Ovary (tissue), 9 donors: ENCODE data around the gene GCGR. TPM values are rescaled to one million over a fixed set of nuclear protein-coding genes. Genes with fewer than 3 reads are reported as not detected.

Experiments
- DNase-seq, 5 donors: peaks; one replicate each; pipeline ENCODE4 v3.0.0-alpha.2; 2019 to 2020
- H3K27ac ChIP-seq, 2 donors: fragments of 200-600 bp; one replicate each; pipeline versions ENCODE4 v1.5.1 to v1.8.0; 2019 to 2022
- H3K27me3 ChIP-seq: fragments of 200-600 bp; one replicate; pipeline ENCODE4 v1.8.0; 2022
- H3K36me3 ChIP-seq: fragments of 200-600 bp; sonication (generic); one replicate; pipeline ENCODE4 v1.5.1; 2019
- H3K4me1 ChIP-seq: one replicate; pipeline ENCODE4 v1.8.1; 2013; ENCODE audit warnings: mild to moderate bottlenecking, moderate library complexity; ENCODE audit not compliant: insufficient read depth
- H3K4me3 ChIP-seq: fragments of 200-600 bp; sonication (generic); one replicate; pipeline ENCODE4 v1.5.1; 2017
- H3K9me3 ChIP-seq, 2 donors: fragments of 200-600 bp in 1 of 2; sonication (generic) in 1 of 2; one replicate each; pipeline versions ENCODE4 v1.5.1 to v1.8.1; 2013 to 2019; ENCODE audit warnings: mild to moderate bottlenecking in 1 of 2, moderate library complexity in 1 of 2
- EP300 ChIP-seq: sonication (generic); formaldehyde crosslinking; IDR thresholded peaks from one replicate; pipeline ENCODE4 v1.6.1; 2017; ENCODE audit warnings: antibody characterized with exemption
- POLR2A ChIP-seq: fragments of 450-650 bp; IDR thresholded peaks from one replicate; pipeline ENCODE4 v1.6.1; 2017; ENCODE audit warnings: antibody characterized with exemption, mild to moderate bottlenecking, moderate library complexity
- WGBS, 3 donors: extraction: QIAGEN DNeasy Blood & Tissue Kit in 1 of 3; methylation state at CpG; one replicate each; pipeline versions ENCODE4 v1.1.5 to v1.1.7; 2013 to 2017; 5-methylcytosine and 5-hydroxymethylcytosine counted together
- intact Hi-C, 4 donors: fragments of 100-400 bp; cut with DNase I; formaldehyde crosslinking; loops; one replicate each; pipeline versions ENCODE4 v1.11.0 to v1.15.1; 2022 to 2023
- polyA plus RNA-seq, 2 donors: library from polyadenylated mRNA; stranded (reverse); fragments of 200-250 nt in 1 of 2; fragments of 350-450 nt in 1 of 2; fragmentation: Illumina TruSeq in 1 of 2; extraction: RNeasy Lipid Tissue Mini Kit (QIAGEN cat#74804) in 1 of 2; gene quantifications; one replicate each; pipeline ENCODE4 v1.2.3, GENCODE V29; 2013 to 2014
- total RNA-seq, 7 donors: library from RNA; depleted of rRNA in 2 of 7; stranded (reverse); fragments of >200 nt in 2 of 7; fragmentation: NEBNext Ultra II Directional in 3 of 7; extraction: Animal tissue kit (Norgen Biotek cat#: 25700) in 3 of 7; gene quantifications; one replicate each; pipeline versions ENCODE4 v1.1.0 to v1.2.4, GENCODE V29; 2016 to 2023
- TF ChIP-seq, protein P1 (sequence below), 3 donors: fragments of 450-650 bp in 2 of 3; fragments of 200-600 bp in 1 of 3; IDR thresholded peaks; one replicate each; pipeline versions ENCODE4 v1.5.1 to v1.8.0; 2016 to 2022; ENCODE audit warnings: antibody characterized with exemption in 3 of 3, mild to moderate bottlenecking in 1 of 3
- donor health status: DM: no; HTN: no; CAD: no; lungs with moderate emphysema.
- donor health status: DM: no; HTN: no; CAD: no.
- donor health status: Bipolar disorder and iron deficiency.
- donor health status: DM: yes; HTN: yes; CAD: no.
- donor health status: DM: no; HTN: no; CAD: no.
- donor health status: DM: yes; HTN: yes; CAD: no.

Gene GCGR
- total and polyA plus RNA-seq, 9 donors = not detected

DNA sequence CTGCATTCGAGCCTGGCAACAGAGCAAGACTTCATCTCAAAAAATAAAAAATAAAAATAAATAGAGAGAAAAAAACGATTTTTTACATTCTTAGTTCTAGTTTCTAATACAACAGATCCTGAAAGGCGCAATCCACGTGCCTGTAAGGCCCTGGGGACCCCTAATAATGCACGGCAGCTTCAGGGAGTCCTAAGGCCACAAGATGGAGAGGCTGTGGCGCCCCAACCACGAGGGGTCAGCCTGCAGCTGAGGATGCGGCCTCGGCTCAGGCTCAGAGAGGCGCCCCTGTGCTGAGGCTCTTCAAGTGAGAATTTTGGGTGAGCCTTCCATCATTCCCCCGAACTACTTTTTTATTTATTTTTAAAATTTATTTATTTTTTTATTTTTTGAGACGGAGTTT lies 45.5 kb downstream of the GCGR start:
- DNase-seq = no peak
- H3K9me3 ChIP-seq = no peaks in the 10 kb centered on the region
- intact Hi-C loops = no loop called here
- no peaks in the 10 kb centered on the region for H3K27me3 ChIP-seq
- H3K36me3 ChIP-seq = no peaks in the 10 kb centered on the region
- H3K4me3 ChIP-seq = no peak overlapping the region
- TF ChIP-seq POLR2A = no peak
- TF ChIP-seq, protein P1, sequence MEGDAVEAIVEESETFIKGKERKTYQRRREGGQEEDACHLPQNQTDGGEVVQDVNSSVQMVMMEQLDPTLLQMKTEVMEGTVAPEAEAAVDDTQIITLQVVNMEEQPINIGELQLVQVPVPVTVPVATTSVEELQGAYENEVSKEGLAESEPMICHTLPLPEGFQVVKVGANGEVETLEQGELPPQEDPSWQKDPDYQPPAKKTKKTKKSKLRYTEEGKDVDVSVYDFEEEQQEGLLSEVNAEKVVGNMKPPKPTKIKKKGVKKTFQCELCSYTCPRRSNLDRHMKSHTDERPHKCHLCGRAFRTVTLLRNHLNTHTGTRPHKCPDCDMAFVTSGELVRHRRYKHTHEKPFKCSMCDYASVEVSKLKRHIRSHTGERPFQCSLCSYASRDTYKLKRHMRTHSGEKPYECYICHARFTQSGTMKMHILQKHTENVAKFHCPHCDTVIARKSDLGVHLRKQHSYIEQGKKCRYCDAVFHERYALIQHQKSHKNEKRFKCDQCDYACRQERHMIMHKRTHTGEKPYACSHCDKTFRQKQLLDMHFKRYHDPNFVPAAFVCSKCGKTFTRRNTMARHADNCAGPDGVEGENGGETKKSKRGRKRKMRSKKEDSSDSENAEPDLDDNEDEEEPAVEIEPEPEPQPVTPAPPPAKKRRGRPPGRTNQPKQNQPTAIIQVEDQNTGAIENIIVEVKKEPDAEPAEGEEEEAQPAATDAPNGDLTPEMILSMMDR (IDR thresholded peaks at IDR 0.05) = no peak
- TF ChIP-seq EP300 = no peak
- no peak overlapping the region for H3K27ac ChIP-seq
- WGBS, 3 donors = 90 to 93% (median 92%) methylated on average over 12 of the region's 12 CpGs
- no peaks in the 10 kb centered on the region for H3K4me1 ChIP-seq

DNA sequence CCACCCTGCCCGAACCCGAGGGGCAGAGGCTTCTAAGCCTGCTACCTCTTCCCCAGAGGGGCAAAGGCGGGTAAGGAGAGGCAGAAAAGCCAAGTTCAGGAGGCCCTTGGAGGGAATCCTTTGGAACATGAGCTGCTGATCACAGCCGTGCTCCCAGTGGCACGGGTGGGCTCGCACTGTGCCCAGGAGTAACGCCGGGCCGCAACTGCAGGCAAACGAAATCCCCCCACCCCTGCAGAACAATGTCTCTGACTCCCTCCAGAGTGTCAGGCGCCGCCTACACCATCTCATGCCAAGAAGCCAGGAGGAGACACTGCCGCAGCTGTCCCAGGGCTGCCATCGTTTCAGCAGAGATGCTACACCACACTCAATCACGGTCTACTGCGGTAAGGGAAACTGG lies 47.5 kb downstream of the GCGR start:
- DNase-seq = no peak
- no peak overlapping the region for H3K27ac ChIP-seq
- no peak for TF ChIP-seq EP300
- TF ChIP-seq, protein P1 (IDR thresholded peaks at IDR 0.05) = no peak
- WGBS, 3 donors = 90 to 94% (median 93%) methylated on average over 16 of the region's 16 CpGs
- H3K27me3 ChIP-seq = no peaks in the 10 kb centered on the region
- H3K36me3 ChIP-seq = no peaks in the 10 kb centered on the region
- H3K9me3 ChIP-seq = no peaks in the 10 kb centered on the region
- H3K4me1 ChIP-seq = no peaks in the 10 kb centered on the region
- intact Hi-C loops = no loop called here
- no peak overlapping the region for H3K4me3 ChIP-seq

DNA sequence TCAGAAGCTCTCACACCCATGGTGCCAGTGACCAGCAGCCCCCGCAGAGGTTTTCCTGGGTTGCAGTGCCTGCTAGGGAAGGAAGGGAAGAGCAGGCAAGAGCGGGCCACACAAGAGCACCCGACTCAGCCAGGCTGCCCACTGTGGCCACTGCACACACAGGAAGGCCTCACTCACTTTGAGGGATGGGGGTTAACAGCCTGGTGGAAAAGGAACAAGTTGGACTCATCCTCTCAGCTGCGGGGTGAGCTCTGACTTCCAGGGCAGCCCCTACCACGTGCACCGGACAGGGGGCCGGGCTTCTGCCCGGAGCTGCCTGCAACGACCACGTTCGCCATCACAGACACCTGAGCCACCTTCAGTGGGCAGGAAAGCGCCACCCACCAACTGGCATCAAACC lies 48.3 kb downstream of the GCGR start:
- Histone ChIP-seq H3K27me3 (no peaks in the 10 kb centered on the region), H3K36me3 (no peaks in the 10 kb centered on the region), H3K4me1 (no peaks in the 10 kb centered on the region), H3K4me3 (no peak overlapping the region), H3K27ac (no peak overlapping the region), H3K9me3 (no peaks in the 10 kb centered on the region)
- intact Hi-C loops = no loop called here
- DNase-seq = no peak
- WGBS, 3 donors = 84 to 91% (median 88%) methylated on average over 12 of the region's 12 CpGs
- no peak for TF ChIP-seq EP300
- TF ChIP-seq, protein P1 (IDR thresholded peaks at IDR 0.05) = no peak
- no peak for TF ChIP-seq POLR2A

DNA sequence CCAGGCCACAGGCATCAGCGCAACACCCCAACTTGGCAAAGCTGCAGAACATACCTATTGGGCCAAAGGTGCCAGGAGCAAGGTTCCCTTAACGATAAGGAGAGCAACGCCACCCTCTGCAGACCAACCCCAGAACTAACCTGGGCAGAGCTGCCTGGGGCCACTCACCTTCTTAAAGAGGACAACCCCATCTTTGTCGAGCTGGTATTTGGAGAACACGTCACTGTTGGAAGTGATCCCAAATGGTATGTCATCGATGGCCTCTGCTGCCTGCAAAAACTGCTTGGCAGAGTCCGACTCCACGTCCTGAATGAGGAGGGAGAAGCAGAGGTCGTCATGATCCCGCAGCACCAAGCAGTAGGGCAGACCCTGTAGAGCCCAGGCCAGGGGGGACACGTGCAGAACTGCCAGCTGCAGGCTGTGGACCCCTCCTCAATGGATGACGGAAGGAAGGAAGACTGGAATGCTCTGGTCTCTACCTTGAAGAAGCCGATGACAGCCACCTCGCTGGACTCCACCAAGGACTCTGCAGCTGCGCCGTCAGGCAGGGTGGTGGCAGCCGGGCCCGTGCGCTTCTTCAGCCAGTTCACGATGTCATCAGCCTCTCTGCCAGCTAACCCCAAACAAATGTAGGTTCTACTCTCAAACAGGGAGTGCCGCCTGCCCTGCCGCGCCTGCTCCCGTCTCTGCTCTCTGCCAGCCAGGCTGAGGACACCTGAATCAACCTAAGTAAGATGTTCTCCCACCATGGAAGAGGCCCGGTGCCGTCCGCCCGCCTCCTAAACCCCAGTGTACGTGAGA lies 51.2 kb downstream of the GCGR start:
- 75 to 78% (median 78%) methylated on average over 29 of the region's 29 CpGs for WGBS, 3 donors
- no peak overlapping the region for H3K27ac ChIP-seq
- TF ChIP-seq POLR2A (no peak), EP300 (no peak)
- TF ChIP-seq, protein P1 (IDR thresholded peaks at IDR 0.05) = no peak
- H3K4me3 ChIP-seq = no peak overlapping the region
- H3K9me3 ChIP-seq = no peaks in the 10 kb centered on the region
- intact Hi-C loops = no loop called here
- no peaks in the 10 kb centered on the region for H3K27me3 ChIP-seq
- H3K4me1 ChIP-seq = peaks cover 12% of the 10 kb centered on the region
- H3K36me3 ChIP-seq = no peaks in the 10 kb centered on the region
- DNase-seq = no peak
